MV-4-11 (cell line): ENCODE results near the gene ZNF787.
A peak's percentile ranks its signal among the peaks of the same experiment; 100 is the strongest.
"Not testable (repeated sequence)": the region's sequence is repeated elsewhere in the genome, so short reads cannot be mapped to it uniquely, and the experiment has no call there.

Source experiments
- DNase-seq: peaks from one replicate; lab custom pipeline; 2025; lab: John Stamatoyannopoulos, UW

Gene ZNF787

GRCh38 chr19:56121180-56122167, at the start of gene ZNF787:
Gene ZNF787 (minus strand): TSS chr19:56121295. CDS start chr19:56103217, 18,078 bp downstream.
- DNase-seq, result peak; percentile 97

DNA sequence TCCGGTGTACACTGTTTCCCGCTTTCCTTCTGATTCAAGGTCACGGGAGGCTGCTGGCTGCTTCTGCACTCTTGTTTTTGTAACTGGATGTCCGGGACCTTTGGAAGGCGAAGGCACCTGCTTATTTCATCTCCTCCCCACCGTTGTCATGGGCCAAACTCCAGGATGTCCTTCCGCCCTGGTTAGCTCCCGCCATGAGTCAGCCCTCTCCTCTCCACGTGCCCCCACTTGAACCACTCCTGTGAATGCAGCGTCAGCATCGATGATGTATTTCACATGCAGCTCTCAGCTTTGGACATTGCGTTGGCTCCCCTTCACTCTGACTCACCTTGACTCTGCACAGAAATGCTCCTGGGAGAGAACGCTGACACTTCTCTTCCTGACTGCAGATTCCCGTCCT, 49.2 kb upstream of the ZNF787 start:
- no peak for DNase-seq

DNA sequence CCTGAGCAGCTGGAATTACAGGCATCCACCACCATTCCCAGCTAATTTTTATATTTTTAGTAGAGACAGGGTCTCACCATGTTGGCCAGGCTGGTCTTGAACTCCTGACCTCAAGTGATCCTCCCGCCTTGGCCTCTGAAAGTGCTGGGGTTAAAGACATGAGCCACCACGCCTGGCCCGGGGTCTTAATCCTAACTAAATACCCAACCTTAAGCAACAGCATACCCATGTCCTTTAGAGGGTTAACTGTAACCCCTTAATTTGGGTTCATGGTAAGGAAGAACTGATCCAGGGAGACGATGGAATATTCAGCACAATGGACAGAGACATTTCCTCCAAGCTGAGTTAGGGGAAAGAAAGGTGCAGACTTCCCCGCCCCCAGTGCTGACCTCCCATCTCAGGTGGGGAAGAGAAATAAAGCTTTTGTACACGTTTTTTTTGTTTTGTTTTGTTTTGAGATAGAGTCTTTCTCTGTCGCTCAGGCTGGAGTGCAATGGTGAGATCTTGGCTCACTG, 46.0 kb upstream of the ZNF787 start:
- no peak for DNase-seq

DNA sequence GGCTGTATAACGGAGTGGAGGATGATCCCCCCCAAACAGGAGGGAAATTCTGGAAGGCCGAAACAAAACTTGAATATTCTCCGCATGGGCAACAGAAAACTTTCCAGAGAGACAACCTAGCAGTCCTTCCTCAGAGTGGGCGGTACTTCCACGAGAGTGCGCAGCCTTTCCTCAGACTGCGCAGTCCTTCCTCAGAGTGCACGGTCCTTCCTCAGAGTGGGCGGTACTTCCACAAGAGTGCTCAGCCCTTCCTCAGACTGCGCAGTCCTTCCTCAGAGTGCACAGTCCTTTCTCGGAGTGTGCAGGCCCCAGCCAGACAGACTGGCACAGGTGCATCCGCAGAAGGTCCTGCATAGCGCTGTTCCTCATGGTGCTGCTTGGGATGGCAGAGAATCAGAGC, 42.0 kb upstream of the ZNF787 start:
- no peak for DNase-seq

DNA sequence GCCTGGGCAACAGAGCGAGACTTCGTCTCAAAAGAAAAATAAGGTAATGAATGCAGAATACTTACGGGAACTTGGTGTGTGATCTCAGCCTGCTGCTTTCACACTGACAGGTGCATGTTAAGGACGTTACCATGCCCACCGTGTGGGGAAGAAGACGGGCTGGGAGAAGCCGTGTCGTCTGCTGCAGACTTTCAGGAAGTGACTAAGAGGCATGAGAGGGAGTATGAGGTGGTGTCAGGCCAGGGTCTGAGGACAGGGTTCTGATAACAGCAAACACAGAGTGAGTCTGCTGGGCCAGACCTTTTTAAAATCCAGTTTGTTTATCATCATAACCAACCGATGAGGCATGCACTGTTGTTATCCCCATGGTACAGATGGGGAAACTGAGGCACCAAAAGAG, 41.2 kb upstream of the ZNF787 start:
- DNase-seq, result peak; percentile 47

- no peak for DNase-seq
Measured at GRCh38 chr19:56161534-56161933, 40.4 kb upstream of the ZNF787 start.

- no peak for DNase-seq
Measured at GRCh38 chr19:56159622-56160271, 38.7 kb upstream of the ZNF787 start.

DNA sequence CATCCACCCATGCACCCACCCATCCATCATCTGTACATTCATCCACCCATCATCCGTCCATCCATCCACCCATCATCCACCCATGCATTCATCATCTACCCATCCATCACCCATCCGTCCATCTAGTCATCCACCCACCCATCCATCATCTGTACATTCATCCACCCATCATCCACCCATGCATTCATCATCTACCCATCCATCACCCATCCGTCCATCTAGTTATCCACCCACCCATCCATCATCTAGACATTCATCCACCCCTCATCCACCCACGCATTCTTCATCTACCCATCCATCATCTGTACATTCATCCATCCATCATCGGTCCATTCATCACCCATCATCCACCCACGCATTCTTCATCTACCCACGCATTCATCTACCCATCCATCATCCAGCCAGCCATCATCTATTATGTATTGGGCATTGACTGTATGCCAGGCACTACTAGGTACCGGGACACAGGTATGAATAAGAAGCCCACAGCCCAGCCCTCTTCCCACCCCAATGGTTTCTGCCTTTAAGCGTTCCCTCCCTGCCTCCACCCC, 38.0 kb upstream of the ZNF787 start:
- DNase-seq, result no peak

GRCh38 chr19:56158170-56158757, 37.2 kb upstream of the ZNF787 start:
- DNase-seq, result no peak

- DNase-seq, result no peak
Measured at GRCh38 chr19:56156768-56157167, 35.7 kb upstream of the ZNF787 start.

GRCh38 chr19:56155124-56155687, 34.1 kb upstream of the ZNF787 start:
- no peak for DNase-seq

DNA sequence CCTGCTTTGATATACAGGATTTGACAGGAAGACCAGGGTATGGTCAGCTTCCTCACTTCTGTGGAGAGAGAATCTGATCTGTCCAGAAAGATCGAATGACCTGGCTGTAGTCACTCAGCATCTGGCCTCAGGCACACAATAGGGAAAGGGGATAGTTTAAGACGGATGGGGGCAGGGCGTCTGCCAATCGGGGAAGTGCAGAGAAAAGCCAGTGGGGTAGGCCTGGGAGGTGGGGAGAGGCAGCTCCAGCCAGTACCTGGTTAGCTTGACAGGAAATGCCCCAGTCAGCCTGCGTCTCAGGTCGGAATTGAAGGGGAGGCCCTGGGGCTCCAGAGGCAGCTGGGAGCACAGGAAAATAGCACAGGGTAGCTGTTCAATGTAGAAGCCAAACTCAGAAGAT, 32.4 kb upstream of the ZNF787 start:
- no peak for DNase-seq

- no peak for DNase-seq
Measured at GRCh38 chr19:56152644-56153043, 31.5 kb upstream of the ZNF787 start.

DNA sequence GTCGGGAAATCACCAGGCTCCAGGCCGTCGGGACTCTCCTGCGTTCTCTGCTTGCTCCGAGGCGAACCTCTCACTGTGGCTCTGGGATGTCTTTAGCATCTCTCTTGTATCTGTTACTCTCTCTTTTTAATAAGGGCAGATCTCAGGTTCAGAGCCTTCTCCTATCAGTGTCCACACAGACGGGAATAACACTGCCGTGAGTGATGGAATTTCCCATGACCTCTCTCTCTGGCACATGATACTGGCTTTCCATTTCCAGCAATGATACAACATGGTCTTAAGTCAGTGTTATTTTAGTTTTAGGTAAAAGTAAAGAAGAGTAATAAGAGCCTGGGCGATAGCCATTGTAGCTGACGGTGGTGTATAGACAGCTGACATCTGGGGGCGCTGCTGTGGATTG, 29.3 kb upstream of the ZNF787 start:
- no peak for DNase-seq

DNA sequence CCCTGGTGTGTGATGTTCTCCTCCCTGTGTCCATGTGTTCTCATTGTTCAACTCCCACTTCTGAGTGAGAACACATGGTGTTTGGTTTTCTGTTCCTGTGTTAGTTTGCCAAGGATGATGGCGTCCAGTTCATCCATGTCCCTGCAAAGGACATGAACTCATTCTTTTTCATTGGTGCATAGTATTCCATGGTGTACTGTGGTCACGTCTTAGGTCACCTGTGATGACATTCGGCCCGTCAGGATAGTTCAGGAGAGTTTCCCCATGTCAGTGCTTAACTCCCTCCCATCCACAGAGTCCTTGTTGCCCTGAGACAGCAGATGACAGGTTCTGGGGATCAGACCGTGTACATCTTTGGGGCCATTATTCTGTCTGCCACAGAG, 28.6 kb upstream of the ZNF787 start:
- DNase-seq, result no peak

DNA sequence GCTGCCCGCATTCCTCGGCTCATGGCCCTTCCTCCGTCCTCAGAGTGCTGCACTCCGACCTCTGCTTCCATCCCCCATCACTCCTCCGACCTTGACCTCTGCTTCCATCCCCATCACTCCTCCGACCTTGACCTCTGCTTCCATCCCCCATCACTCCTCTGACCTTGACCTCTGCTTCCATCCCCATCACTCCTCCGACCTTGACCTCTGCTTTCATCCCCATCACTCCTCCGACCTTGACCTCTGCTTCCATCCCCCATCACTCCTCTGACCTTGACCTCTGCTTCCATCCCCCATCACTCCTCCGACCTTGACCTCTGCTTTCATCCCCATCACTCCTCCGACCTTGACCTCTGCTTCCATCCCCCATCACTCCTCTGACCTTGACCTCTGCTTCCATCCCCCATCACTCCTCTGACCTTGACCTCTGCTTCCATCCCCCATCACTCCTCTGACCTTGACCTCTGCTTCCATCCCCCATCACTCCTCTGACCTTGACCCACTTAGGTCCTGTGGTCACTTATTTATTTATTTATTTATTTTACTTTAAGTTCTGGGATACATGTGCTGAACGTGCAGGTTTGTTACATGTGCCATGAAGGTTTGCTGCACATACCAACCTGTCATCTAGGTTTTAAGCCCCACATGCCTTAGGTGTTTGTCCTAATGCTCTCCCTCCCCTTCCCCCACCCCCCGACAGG, 28.0 kb upstream of the ZNF787 start:
- DNase-seq, result not testable (repeated sequence)

DNA sequence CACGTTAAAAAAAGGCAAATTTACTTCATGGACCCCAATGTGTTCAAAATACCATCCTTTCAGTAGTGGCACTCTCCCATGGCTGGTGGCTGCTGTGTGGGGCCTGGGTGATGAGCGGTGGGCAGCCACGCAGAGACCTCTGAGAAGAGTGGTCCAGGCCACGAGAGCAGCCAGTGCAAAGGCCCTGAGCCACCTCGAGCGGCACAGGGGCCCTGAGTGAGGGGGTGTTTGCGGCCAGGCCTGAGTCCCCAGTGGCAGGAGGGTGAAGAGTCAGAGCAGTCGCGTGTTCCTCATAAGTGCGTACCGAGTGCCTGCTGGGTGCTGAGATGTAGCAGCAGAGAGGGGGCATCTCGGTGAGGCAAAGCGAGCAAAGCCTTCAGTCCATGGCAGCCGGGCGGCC, 27.0 kb upstream of the ZNF787 start:
- no peak for DNase-seq

DNA sequence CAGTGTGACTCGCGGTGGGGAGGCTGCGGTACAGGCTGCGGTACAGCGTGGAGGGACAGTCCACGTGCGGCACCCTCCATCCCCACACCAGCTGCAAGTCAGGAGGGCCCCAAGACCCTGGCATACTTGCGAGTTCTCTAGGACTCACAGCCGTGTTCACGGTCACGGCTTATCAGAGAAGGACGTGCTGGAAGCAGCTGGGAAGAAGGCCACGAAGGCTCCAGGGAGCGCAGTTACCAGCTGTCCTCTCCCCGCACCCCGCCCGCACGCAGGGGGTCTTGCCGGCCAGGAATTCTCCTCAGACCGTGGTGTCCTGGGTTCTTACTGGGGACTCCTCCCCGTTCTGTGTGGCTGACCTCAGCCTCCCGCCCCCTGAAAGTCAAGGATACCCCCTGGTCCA, 26.2 kb upstream of the ZNF787 start:
- no peak for DNase-seq

DNA sequence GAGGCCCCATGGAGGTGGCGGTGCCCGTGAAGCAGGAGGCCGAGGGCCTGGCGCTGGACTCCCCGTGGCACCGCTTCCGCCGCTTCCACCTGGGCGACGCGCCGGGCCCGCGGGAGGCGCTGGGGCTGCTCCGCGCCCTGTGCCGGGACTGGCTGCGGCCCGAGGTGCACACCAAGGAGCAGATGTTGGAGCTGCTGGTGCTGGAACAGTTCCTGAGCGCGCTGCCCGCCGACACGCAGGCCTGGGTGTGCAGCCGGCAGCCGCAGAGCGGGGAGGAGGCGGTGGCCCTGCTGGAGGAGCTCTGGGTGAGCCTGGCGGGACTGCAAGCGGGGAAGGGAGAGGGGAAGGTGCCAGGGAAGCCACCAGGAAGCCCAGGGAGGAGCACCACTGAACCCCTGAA, 25.8 kb upstream of the ZNF787 start:
- DNase-seq, result no peak

DNA sequence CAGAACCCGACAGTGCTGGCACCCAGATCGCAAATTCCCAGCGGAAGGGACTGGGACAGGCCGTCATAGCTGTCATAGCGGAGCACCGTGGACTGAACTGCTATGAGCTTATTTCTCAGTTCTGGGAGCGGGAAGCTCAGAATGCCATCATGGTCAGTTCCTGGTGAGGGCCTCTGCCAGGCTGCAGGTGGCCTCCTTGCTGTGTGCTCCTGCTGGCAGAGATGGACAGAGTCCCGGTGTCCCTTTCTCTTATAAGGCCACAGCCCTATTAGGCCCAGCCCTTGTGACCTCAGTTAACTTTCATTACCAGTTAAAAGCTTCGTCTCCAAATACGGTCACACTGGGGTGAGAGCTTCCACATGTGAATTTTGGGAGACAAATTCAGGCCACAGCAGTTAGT, 24.6 kb upstream of the ZNF787 start:
- no peak for DNase-seq

DNA sequence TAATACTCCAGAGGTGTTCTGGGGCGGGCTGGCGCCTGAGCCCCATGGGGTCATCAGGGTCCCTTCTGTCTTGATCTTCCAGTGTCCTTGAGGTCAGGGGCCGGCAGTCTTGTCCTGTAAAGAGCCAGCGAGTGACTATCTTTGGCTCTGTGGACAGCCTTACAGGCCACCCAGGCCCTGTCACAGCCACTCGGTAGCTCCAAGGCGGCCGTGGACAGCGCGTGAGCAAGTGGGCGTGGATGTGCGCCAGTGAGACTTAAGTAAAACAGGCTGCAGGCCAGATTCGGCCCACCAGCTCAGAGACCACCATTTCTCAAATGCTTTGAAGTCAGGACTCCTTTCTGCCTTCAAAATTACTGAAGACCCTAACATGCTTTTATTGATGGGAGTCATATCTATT, 23.7 kb upstream of the ZNF787 start:
- no peak for DNase-seq
